Activated T-helper 1 cell treated with anti-CD3 and anti-CD28 coated beads, Interleukin-2, amount 50 U/mL, for 16 hours (primary cell): ENCODE data around the gene MUSTN1.

Experiments
- DNase-seq, 2 donors: peaks; one replicate each; pipeline ENCODE4 v3.0.0-alpha.2; 2020; ENCODE audit warnings: low read depth in 1 of 2, low spot score in 1 of 2

The MUSTN1 gene

GRCh38 chr3:52834871-52835501 lies at the start of gene MUSTN1:
TSS of gene MUSTN1 (minus strand) at chr3:52835019. CDS start at chr3:52834948, 71 bp downstream.
- DNase-seq, result no peak

GRCh38 chr3:52882377-52882776 lies 47.6 kb upstream of the MUSTN1 start:
- DNase-seq, result no peak

- DNase-seq, result no peak
These were observed 47.1 kb upstream of the MUSTN1 start for GRCh38 chr3:52881871-52882270.

GRCh38 chr3:52880474-52880873 lies 45.7 kb upstream of the MUSTN1 start:
- DNase-seq, result no peak

- no peak for DNase-seq
These were observed 45.2 kb upstream of the MUSTN1 start for GRCh38 chr3:52880047-52880446.

GRCh38 chr3:52879581-52879980 lies 44.8 kb upstream of the MUSTN1 start:
- DNase-seq, result no peak

GRCh38 chr3:52879090-52879489 lies 44.3 kb upstream of the MUSTN1 start:
- no peak for DNase-seq

GRCh38 chr3:52877085-52877484 lies 42.3 kb upstream of the MUSTN1 start:
- no peak for DNase-seq

- DNase-seq, result no peak
These were observed 40.2 kb upstream of the MUSTN1 start for GRCh38 chr3:52874864-52875587.

- DNase-seq, result no peak
These were observed 39.4 kb upstream of the MUSTN1 start for GRCh38 chr3:52874160-52874701.

- DNase-seq, result no peak
These were observed 38.8 kb upstream of the MUSTN1 start for GRCh38 chr3:52873433-52874159.

GRCh38 chr3:52872245-52872644 lies 37.4 kb upstream of the MUSTN1 start:
- DNase-seq, result no peak

- DNase-seq, result no peak
These were observed 36.9 kb upstream of the MUSTN1 start for GRCh38 chr3:52871761-52872160.

GRCh38 chr3:52870471-52870870 lies 35.7 kb upstream of the MUSTN1 start:
- no peak for DNase-seq

- no peak for DNase-seq
These were observed 31.6 kb upstream of the MUSTN1 start for GRCh38 chr3:52866427-52866826.

GRCh38 chr3:52865994-52866393 lies 31.2 kb upstream of the MUSTN1 start:
- DNase-seq, result no peak

GRCh38 chr3:52860424-52860768 lies 25.6 kb upstream of the MUSTN1 start:
- DNase-seq, result no peak

- DNase-seq, result no peak
These were observed 25.0 kb upstream of the MUSTN1 start for GRCh38 chr3:52859686-52860423.

- no peak for DNase-seq
These were observed 23.0 kb upstream of the MUSTN1 start for GRCh38 chr3:52857864-52858263.

- no peak for DNase-seq
These were observed 22.3 kb upstream of the MUSTN1 start for GRCh38 chr3:52857133-52857532.

- no peak for DNase-seq
These were observed 21.8 kb upstream of the MUSTN1 start for GRCh38 chr3:52856666-52857065.
